Activated T-cell treated with anti-CD3 and anti-CD28 coated beads, Interleukin-2, amount 50 U/mL, for 24 hours (primary cell): ENCODE measurements around the gene REEP5.
"Not testable (repeated sequence)": the region's sequence is repeated elsewhere in the genome, so short reads cannot be mapped to it uniquely, and the experiment has no call there.

Source experiments
- DNase-seq: peaks from one replicate; pipeline ENCODE4 v3.0.0-alpha.2; 2020
- H3K27ac Mint-ChIP-seq: 2 replicates; pipeline ENCODE4 v1.8.0; 2020; ENCODE audit warnings: mild to moderate bottlenecking, mixed read lengths
- H3K27me3 Mint-ChIP-seq: 2 replicates; pipeline ENCODE4 v1.8.0; 2020; ENCODE audit warnings: mixed read lengths
- H3K36me3 Mint-ChIP-seq: 2 replicates; pipeline ENCODE4 v1.8.0; 2020; ENCODE audit warnings: low read depth, mixed read lengths
- H3K4me1 Mint-ChIP-seq: 2 replicates; pipeline ENCODE4 v1.8.0; 2020; ENCODE audit warnings: low read depth, mixed read lengths
- H3K4me3 Mint-ChIP-seq: 2 replicates; pipeline ENCODE4 v1.8.0; 2020; ENCODE audit warnings: mild to moderate bottlenecking, moderate library complexity, mixed read lengths
- H3K9me3 Mint-ChIP-seq: 2 replicates; pipeline ENCODE4 v1.8.0; 2020; ENCODE audit warnings: mixed read lengths

Gene REEP5

DNA sequence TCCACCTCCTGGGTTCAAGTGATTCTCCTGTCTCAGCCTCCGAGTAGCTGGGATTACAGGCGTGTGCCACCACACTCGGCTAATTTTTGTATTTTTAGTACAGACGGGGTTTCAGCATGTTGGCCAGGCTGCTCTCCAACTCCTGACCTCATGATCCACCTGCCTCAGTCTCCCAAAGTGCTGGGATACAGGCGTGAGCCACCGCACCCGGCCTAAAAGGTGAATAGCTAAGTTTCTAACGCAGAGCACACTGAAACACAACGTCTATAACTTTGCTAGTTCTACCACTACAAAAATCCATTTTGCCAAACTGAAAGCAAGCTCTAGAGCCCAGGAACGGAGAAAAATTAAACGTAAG is 61.5 kb downstream of the REEP5 start:
- H3K4me1 Mint-ChIP-seq: peaks cover 39% of the 10 kb centered on the region
- DNase-seq: not testable (repeated sequence)

DNA sequence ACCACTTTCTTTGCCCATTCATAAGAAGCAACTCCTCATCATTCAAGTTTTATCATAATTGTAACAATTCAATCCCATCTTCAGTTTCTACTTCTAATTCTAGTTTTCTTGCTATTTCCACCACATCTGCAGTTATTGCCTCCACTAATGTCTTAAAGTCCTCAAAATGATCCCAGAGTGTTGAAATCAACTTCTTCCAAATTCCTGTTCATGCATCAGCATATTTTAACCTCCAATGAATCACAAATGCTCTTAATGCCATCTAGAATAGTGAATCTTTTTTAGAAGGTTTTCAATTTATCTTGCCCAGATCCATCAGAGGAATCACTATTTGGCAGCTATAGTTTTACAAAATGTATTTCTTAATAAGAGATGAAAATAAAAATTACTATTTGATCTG is 64.2 kb downstream of the REEP5 start:
- H3K4me1 Mint-ChIP-seq: peaks cover 20% of the 10 kb centered on the region
- no peaks in the 10 kb centered on the region for H3K9me3 Mint-ChIP-seq
- H3K4me3 Mint-ChIP-seq: no peak overlapping the region
- H3K27me3 Mint-ChIP-seq: peaks cover 35% of the 10 kb centered on the region
- H3K27ac Mint-ChIP-seq: no peak overlapping the region
- DNase-seq: no peak
- peaks cover 21% of the 10 kb centered on the region for H3K36me3 Mint-ChIP-seq

More for the DNA sequence above, 61.5 kb downstream of the REEP5 start:
- H3K9me3 Mint-ChIP-seq: not testable (repeated sequence)
- Mint-ChIP-seq H3K4me3 (peak overlapping the region; percentile 97), H3K27ac (peak overlapping the region; percentile 98), H3K27me3 (peaks cover 15% of the 10 kb centered on the region), H3K36me3 (peaks cover 47% of the 10 kb centered on the region)

DNA sequence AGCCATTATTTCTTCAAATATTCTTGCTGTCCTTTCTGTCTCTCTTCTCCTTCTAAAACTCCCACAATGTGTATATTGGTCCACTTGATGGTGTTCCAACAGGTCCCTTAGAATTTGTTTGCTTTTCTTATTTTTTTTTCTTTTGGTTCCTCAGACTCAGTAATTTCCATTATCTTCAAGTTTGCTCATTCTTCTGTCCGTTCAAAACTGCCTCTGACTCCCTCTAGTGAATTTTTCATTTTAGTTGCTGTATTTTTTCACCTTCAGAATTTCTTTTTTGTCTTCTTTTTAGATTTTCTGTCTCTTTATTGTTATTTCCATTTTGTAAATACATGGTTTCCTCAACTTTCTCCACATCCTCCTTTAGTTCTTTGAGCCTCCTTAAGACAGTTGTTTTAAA is 67.4 kb downstream of the REEP5 start:
- Mint-ChIP-seq H3K4me3 (no peak overlapping the region), H3K36me3 (no peaks in the 10 kb centered on the region), H3K27ac (no peak overlapping the region), H3K4me1 (peaks cover 2% of the 10 kb centered on the region), H3K9me3 (no peaks in the 10 kb centered on the region), H3K27me3 (peaks cover 37% of the 10 kb centered on the region)
- DNase-seq: no peak

GRCh38 chr5:112849912-112850311 is 72.1 kb downstream of the REEP5 start:
- Mint-ChIP-seq H3K27ac (no peak overlapping the region), H3K4me3 (no peak overlapping the region), H3K9me3 (no peaks in the 10 kb centered on the region), H3K36me3 (no peaks in the 10 kb centered on the region), H3K27me3 (peaks cover 16% of the 10 kb centered on the region), H3K4me1 (peaks cover 4% of the 10 kb centered on the region)
- no peak for DNase-seq

DNA sequence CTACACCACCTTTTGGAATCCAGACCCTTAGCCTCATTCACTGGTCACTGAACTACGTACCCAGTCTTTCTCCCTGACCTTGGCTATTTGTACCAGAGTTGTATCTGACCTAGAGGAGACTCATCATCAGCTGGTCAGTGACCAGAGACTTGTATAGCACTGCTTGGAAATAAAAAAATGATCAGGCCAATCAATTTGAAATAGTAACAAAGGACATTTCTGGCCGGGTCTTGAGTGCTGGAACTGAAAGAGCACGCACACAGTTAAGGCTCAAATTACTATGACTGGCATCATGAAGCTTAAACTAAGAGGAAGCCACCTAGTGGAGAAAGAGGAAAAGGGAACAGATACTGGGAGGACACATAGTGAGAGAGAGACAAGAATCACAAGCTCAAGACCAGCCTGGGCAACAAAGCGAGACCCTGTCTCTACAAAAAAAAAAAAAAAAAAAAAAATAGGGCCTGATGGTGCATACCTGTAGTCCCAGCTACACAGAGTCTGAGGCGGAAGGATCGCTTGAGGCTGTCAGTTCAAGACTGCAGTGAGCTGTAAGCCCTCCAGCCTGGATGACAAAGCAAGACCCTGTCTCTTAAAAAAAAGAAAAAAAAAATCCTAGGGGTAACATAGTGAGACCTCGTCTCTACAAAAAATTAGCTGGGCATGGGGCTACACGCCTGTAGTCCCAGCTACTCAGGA is 73.8 kb downstream of the REEP5 start:
- Mint-ChIP-seq H3K27me3 (peaks cover 2% of the 10 kb centered on the region), H3K4me1 (peaks cover 6% of the 10 kb centered on the region), H3K36me3 (no peaks in the 10 kb centered on the region), H3K27ac (no peak overlapping the region), H3K4me3 (no peak overlapping the region), H3K9me3 (no peaks in the 10 kb centered on the region)
- DNase-seq: no peak

DNA sequence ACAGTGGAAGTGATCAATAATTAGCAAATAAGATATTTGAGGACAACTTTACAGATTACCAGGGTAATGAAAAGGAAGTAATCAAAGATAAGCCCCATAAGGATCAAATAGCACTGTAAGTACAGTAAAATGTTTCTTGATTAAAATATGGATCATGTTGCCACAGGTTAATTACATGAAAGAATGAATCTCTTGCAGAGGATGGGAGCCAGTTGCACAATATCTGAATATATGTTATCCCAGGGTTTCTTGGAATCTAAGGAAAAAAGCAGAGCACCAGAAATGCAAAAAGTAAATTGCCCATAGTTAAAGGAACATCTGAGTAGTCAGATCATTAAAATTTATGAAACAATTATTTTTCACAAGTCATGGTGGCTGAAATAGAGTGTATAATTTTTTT is 74.7 kb downstream of the REEP5 start:
- Mint-ChIP-seq H3K9me3 (no peaks in the 10 kb centered on the region), H3K27ac (no peak overlapping the region), H3K4me3 (no peak overlapping the region), H3K36me3 (peaks cover 5% of the 10 kb centered on the region), H3K27me3 (peaks cover 2% of the 10 kb centered on the region), H3K4me1 (peaks cover 6% of the 10 kb centered on the region)
- DNase-seq: no peak

- Mint-ChIP-seq H3K27me3 (no peaks in the 10 kb centered on the region), H3K4me1 (peaks cover 6% of the 10 kb centered on the region), H3K36me3 (peaks cover 8% of the 10 kb centered on the region)
These were observed 75.5 kb downstream of the REEP5 start for GRCh38 chr5:112846556-112846955.

GRCh38 chr5:112844489-112844888 is 77.5 kb downstream of the REEP5 start:
- H3K27me3 Mint-ChIP-seq: no peaks in the 10 kb centered on the region
- no peak for DNase-seq
- no peak overlapping the region for H3K27ac Mint-ChIP-seq
- H3K9me3 Mint-ChIP-seq: no peaks in the 10 kb centered on the region
- peaks cover 21% of the 10 kb centered on the region for H3K36me3 Mint-ChIP-seq
- H3K4me1 Mint-ChIP-seq: peaks cover 6% of the 10 kb centered on the region
- no peak overlapping the region for H3K4me3 Mint-ChIP-seq

More at GRCh38 chr5:112846556-112846955, 75.5 kb downstream of the REEP5 start:
- DNase-seq: no peak
- Mint-ChIP-seq H3K4me3 (no peak overlapping the region), H3K9me3 (no peaks in the 10 kb centered on the region), H3K27ac (no peak overlapping the region)

- H3K4me3 Mint-ChIP-seq: no peak overlapping the region
- no peaks in the 10 kb centered on the region for H3K9me3 Mint-ChIP-seq
- H3K4me1 Mint-ChIP-seq: no peaks in the 10 kb centered on the region
- no peak overlapping the region for H3K27ac Mint-ChIP-seq
- H3K36me3 Mint-ChIP-seq: peaks cover 66% of the 10 kb centered on the region
- no peaks in the 10 kb centered on the region for H3K27me3 Mint-ChIP-seq
- DNase-seq: no peak
These were observed 88.1 kb downstream of the REEP5 start for GRCh38 chr5:112833971-112834370.

DNA sequence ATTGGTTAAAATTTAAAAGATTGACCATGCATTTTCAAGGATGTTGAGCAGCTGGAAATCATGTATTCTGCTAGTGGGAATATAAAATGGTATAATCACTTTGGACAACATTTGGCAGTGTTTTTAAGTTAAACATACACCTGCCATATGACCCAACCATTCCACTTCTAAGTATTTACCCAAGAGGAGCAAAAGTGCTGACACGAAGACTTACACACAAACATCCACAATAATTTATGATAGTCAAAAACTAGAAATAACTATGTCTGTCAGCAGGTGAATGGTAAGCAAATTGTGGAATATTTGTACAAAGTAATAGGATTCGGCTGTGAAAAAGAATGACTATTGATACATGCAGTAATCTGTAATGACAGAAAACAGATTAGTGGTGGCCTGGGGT is 91.6 kb downstream of the REEP5 start:
- peaks cover 67% of the 10 kb centered on the region for H3K36me3 Mint-ChIP-seq
- H3K27ac Mint-ChIP-seq: no peak overlapping the region
- DNase-seq: no peak

More for the DNA sequence above, 91.6 kb downstream of the REEP5 start:
- Mint-ChIP-seq H3K27me3 (no peaks in the 10 kb centered on the region), H3K4me1 (no peaks in the 10 kb centered on the region), H3K9me3 (no peaks in the 10 kb centered on the region), H3K4me3 (no peak overlapping the region)
